HG02571 (cell line): ENCODE data around the gene PARD6G.
A peak's percentile ranks its signal among the peaks of the same experiment; 100 is the strongest.
"Not testable (repeated sequence)": the region's sequence is repeated elsewhere in the genome, so short reads cannot be mapped to it uniquely, and the experiment has no call there.

Experiments used
- ATAC-seq: cut with Tn5 transposase; IDR thresholded peaks from one replicate; pipeline ENCODE4 v1.9.1; 2021; ENCODE audit warnings: mild to moderate bottlenecking, moderate library complexity; ENCODE audit not compliant: unreplicated experiment

PARD6G gene, protein sequence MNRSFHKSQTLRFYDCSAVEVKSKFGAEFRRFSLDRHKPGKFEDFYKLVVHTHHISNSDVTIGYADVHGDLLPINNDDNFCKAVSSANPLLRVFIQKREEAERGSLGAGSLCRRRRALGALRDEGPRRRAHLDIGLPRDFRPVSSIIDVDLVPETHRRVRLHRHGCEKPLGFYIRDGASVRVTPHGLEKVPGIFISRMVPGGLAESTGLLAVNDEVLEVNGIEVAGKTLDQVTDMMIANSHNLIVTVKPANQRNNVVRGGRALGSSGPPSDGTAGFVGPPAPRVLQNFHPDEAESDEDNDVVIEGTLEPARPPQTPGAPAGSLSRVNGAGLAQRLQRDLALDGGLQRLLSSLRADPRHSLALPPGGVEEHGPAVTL

GRCh38 chr18:80247393-80247841 is at the start of gene PARD6G:
TSS of gene PARD6G (minus strand) at chr18:80247514. CDS start at chr18:80247348, 166 bp downstream.
- ATAC-seq, result peak; percentile 65

GRCh38 chr18:80262241-80263033 is 15.1 kb upstream of the PARD6G start:
- ATAC-seq, result not testable (repeated sequence)

DNA sequence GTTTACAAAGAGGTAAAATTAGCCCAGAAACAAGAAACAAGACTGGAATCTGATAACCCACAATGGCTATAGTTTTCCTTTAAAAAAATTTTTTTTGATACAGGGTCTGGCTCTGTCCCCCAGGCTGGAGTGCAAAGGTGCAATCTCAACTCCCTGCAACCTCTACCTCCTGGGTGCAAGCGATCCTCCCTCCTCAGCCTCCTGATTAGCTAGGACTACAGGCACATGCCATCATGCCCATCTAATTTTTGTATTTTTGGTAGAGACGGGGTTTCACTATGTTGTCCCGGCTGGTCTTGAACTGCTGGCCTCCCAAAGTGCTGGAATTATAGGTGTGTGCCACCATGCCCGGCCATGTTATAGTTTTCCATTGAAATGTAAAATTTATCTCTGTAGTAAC is 12.3 kb upstream of the PARD6G start:
- ATAC-seq, result no peak

DNA sequence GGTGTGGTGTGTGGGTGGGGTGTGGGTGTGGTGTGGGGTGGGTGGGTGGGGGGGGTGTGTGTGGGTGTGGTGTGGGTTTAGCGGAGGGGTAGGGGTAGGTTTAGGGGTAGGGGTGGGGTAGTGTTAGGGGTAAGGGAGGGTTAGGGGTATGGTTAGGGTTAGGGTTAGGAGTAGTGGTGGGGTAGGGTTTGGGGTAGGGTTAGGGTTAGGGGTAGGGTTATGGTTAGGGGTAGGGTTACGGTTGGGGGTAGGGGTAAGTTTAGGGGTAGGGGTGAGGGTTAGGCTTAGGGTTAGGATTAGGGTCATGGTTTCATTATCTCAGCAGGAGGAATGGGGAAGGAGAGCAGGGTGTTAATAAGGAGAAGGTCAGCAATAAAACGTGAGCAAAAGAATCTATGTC is 11.3 kb upstream of the PARD6G start:
- no peak for ATAC-seq

DNA sequence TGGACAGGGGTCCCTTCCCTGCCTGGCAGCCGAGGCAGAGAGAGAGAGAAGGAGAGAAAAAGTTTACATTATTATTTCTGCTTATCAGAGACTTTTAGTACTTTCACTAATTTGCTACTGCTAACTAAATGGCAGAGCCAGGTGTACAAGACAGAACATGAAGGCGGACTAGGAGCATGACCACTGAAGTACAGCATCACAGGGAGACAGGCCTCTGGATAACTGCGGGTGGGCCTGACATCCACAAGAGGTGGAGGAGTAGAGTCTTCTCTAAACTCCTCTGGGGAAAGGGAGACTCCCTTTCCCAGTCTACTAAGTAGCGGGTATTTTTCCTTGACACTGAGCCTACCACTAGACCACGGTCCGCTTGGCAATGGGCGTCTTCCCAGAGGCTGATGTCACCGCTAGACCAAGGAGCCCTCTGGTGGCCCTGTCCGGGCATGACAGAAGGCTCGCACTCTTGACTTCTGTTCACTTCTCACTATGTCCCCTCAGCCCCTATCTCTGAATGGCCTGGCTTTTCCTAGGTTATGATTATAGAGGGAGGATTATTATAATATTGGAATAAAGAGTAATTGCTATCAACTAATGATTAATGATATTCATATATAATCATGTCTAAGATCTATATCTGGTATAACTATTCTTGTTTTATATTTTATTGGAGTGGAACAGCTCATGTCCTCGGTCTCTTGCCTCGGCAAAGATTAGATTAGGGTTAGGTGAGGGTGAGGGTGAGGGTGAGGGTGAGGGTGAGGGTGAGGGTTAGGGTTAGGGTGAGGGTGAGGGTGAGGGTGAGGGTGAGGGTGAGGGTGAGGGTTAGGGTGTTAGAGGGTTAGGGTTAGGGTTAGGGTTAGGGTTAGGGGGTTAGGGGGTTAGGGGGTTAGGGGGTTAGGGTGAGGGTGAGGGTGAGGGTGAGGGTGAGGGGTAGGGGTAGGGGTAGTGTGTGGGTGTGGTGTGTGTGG is 10.5 kb upstream of the PARD6G start:
- ATAC-seq, result not testable (repeated sequence)

GRCh38 chr18:80254971-80255500 is 7.7 kb upstream of the PARD6G start:
- ATAC-seq, result no peak

DNA sequence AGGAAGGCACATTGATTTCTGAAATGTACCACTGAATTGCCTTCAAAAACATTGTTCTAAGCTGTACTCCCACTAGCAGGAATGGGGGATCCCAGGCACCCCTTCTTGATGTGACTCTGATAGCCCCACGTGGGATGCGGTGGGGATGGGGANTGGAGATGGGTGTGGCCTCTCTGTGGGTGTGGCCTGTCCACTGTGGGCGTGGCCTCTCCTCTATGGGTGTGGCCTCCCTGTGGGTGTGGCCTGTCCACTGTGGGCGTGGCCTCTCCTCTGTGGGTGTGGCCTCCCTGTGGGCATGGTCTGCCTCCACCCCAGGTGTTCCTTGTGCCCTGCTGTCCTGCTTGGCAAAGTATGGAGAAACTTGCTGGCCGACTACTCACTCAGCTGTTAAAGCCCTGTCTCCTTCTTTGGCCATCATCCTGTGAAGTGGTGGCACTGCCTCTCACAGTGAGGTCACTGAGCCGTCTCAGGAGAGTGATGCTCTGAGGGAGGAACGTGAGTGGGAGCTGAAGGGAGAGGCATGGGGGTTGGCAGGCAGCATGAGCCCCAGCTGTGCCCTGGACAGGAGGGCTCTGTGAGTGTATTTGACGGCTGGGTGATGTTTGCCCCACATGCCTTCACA is 6.7 kb upstream of the PARD6G start:
- ATAC-seq, result no peak

- ATAC-seq, result no peak
These were observed 5.9 kb upstream of the PARD6G start for GRCh38 chr18:80253236-80253635.

GRCh38 chr18:80252136-80252535 is 4.8 kb upstream of the PARD6G start:
- no peak for ATAC-seq

DNA sequence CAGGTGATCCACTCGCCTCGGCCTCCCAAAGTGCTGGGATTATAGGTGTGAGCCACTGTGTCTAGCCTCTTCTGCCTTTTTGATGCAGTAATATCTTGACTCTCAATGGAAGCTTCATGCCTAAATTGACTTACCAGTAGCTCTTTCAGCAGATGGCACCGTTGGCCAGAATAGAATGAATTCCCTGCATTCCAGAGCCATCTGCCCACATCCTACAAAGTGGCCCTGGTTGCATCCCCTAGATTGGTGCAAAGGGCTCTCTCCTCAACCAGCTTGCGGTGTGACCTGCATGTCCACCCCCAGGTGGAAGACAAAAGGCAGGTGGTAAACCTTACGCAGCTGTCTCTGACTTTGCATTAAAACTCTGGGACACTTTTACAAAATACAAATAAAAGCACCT is 4.4 kb upstream of the PARD6G start:
- no peak for ATAC-seq

DNA sequence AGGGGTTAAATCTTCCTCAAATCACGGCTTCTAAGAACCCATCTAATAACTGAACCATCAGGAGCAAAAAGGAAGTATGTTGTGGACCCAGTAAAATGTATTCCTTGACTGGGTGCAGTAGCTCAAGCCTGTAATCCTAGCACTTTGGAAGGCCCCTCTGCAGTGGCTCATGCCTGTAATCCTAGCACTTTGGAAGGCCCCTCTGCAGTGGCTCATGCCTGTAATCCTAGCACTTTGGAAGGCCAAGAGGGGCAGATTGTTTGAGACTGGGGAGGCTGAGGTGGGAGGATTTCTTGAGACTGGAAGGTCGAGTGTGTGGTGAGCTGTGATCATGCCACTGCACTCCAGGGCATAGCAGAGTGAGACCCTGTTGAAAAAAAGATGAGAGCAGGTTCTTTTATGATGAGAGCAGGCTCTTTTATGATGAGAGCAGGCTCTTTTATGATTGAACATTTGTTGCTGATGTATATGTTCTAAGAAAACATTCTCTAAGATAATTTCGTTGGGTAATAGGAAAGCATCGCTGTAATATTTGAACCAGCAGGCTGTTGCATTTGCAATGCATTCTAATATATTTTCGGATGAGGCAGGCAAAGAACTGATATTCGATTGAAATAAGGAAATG is 3.5 kb upstream of the PARD6G start:
- ATAC-seq, result no peak

- no peak for ATAC-seq
These were observed 2.1 kb upstream of the PARD6G start for GRCh38 chr18:80249217-80250093.

DNA sequence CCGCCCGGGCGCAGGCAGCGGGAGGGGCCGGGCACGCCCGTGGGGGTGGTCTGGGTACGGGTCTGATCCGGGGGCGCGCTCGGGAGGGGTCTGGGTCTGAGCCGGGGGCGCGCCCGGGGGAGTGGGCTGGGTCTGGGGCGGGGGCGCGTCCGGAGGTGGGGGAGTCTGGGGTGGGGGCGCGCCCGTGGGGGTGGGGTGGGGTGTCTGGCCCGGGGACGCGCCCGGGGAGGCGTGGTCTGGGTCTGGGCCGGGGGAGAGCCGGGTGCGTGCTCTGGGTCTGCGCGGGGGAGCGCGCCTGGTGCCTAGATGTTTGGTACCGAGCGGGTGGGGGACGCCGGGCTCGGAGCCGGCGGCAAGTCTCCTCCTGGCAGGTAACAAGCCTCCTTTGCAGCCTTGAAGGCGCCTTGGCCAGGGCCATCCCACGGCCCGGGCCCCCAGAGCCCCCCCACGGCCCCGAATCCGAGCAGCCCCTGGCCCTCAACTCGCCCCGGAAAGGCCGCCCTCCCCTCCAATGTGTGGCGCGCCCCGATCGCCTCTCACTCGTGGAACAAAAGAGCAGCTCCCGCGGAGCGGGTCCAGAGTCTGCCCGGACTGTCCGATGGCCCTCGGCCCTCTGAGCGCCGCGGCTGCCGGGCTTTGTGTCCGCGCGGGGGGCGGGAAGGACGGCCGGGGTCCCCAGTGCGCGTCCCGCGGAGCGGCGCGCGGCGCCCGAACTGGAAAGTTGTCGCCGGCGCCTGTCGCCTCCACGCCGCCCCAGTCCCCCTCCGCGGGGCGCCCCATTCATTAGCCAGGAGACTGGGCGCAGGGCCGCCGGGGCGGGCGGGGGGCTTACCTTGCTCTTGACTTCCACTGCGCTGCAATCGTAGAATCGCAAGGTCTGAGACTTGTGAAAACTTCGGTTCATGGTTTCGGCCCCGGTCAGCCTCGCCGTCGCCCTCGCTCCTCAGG is 595 bp downstream of the PARD6G start:
- peak; percentile 24 for ATAC-seq

DNA sequence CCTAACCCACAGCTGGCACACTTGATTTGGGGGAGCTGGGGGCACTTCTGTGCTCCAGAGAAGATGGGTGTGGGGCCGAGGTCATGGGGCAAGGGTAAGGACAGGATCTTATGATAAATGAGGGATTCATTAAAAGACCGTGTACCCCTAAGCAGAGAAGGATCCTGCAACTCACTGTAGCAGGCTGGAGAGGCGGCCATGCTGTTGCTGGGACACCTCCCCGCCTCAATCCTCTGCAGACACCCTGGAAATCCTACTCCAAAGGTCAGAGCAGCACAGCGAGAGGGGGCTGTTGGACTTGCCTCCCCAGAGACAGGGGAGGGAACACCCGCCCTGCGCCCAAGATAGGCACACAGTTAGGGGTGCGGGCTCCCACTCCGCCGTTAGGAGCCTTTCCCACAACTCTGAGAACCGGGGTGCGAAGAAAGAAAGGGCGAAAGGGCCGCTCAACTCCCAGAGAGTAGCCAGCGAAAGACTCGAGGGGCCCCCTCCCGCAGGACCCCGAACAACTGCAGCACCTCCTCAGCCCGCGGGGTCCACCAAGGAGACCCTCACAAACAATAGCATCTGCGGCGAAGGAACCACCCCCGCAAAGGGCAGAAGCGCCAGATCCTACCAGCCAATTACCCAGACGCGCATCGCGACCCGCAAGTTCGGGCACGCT is 1.4 kb downstream of the PARD6G start:
- ATAC-seq, result no peak

GRCh38 chr18:80244956-80245730 is 2.2 kb downstream of the PARD6G start:
- ATAC-seq, result no peak

DNA sequence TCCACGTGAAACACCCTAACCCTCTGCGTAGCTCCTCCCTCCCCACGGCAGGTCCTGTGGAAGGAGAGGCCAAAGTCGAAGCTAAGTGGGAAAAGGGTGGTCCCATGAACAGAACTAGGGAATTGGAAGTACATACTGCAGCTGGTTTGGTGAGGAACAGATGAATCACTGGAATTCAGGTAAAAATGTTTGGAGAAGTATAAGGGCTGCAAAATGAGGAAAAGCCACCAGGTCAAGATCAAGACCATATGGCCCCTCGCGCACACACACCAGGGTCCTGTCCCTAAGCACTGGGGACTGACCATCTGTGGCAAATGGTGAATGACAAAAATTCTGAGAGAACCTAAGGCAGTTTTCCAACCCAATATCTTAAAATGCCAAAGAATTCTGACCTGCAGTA is 3.1 kb downstream of the PARD6G start:
- no peak for ATAC-seq
